HuH-7.5 (cell line): ENCODE measurements around the gene SMDT1.
"Not testable (repeated sequence)": the region's sequence is repeated elsewhere in the genome, so short reads cannot be mapped to it uniquely, and the experiment has no call there.

Experiments used
- DNase-seq: peaks from one replicate; pipeline ENCODE4 v3.0.0; 2011; ENCODE audit warnings: low spot score

SMDT1 gene

GRCh38 chr22:42111798-42112197 is 32.3 kb downstream of the SMDT1 start:
- no peak for DNase-seq

DNA sequence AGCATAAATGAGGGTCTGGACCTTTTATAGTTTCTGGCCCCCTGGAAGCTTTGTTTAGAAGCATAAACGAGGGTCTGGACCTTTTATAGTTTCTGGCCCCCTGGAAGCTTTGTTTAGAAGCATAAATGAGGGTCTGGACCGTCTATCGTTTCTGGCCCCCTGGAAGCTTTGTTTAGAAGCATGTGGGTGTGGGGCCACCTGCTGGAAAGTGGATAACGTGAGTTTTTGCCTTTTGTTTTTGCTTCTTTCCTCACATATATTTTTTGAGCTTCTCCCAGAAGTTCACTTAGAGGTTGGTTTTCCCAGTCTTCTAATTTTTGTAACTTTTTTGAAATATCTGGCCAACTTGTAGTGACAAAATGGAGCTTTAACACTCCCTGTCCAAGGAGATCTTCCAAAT is 33.3 kb downstream of the SMDT1 start:
- not testable (repeated sequence) for DNase-seq

DNA sequence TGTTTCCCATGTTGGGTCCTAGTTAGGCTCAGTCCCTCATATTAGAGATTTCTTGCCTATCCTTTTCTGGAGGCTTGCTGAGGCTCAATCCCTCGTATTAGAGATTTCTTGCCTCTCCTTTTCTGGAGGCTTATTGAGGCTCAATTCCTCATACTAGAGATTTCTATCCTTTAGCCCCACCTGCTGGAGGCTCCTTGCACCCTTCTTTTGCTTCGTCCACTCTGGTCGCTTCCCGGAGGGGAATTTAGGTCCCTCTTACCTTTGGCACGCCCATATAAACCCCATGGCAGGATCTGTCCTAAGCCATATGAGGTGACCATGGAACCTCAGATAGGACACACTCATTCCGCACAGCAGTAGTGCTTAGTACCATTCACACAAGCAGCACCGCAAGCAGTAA is 35.2 kb downstream of the SMDT1 start:
- DNase-seq, result no peak

GRCh38 chr22:42115420-42115830 is 35.9 kb downstream of the SMDT1 start:
- not testable (repeated sequence) for DNase-seq

- DNase-seq, result no peak
Observed at GRCh38 chr22:42116848-42117424, 37.4 kb downstream of the SMDT1 start.

DNA sequence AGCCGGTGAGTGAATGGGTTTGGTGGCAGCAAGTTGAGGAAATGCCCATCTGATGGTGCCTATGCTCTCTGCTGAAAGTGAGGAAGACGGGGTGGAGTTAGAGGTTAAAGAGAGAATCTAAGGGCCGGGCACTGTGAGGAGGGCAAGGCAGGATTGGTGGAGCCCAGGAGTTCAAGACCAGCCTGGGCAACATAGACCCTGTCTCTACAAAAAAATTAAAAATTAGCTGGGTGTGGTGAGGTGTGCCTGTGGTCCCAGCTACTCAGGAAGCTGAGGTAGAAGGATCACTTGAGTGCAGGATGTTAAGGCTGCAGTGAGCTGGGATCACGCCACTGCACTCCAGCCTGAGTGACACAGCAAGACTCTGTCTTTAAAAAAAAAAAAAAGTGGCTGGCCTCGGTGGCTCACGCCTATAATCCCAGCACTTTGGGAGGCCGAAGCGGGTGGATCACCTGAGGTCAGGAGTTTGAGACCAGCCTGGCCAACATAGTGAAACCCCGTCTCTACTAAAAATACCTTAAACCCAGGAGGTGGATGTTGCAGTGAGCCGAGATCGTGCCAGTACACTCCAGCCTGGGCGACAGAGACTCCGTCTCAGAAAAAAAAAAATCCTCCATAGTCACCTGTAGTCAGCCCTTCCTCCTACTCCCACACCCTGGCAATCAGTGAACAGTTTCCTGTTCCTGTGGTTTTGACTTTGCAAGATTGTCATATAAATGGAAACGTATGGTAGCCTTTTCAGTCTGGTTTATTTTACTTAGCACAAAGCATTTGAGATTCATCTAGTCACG is 40.9 kb downstream of the SMDT1 start:
- DNase-seq, result not testable (repeated sequence)

GRCh38 chr22:42123529-42123928 is 44.0 kb downstream of the SMDT1 start:
- not testable (repeated sequence) for DNase-seq

DNA sequence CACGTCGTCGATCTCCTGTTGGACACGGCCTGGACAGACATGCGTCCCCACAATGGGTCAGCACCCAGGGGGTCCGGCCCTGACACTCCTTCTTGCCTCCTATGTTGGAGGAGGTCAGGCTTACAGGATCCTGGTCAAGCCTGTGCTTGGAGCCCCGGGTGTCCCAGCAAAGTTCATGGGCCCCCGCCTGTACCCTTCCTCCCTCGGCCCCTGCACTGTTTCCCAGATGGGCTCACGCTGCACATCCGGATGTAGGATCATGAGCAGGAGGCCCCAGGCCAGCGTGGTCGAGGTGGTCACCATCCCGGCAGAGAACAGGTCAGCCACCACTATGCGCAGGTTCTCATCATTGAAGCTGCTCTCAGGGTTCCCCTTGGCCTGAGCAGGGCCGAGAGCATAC is 48.1 kb downstream of the SMDT1 start:
- no peak for DNase-seq

DNA sequence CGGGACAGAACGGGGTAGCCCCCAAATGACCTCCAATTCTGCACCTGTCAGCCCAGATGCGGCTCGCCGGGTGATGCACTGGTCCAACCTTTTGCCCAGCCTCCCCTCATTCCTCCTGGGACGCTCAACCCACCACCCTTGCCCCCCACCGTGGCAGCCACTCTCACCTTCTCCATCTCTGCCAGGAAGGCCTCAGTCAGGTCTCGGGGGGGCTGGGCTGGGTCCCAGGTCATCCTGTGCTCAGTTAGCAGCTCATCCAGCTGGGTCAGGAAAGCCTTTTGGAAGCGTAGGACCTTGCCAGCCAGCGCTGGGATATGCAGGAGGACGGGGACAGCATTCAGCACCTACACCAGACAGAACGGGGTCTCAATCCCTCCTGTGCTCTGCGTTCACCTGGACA is 48.5 kb downstream of the SMDT1 start:
- not testable (repeated sequence) for DNase-seq

GRCh38 chr22:42128776-42129694 is 49.5 kb downstream of the SMDT1 start:
- not testable (repeated sequence) for DNase-seq

- DNase-seq, result not testable (repeated sequence)
Observed at GRCh38 chr22:42130182-42130581, 50.7 kb downstream of the SMDT1 start.

DNA sequence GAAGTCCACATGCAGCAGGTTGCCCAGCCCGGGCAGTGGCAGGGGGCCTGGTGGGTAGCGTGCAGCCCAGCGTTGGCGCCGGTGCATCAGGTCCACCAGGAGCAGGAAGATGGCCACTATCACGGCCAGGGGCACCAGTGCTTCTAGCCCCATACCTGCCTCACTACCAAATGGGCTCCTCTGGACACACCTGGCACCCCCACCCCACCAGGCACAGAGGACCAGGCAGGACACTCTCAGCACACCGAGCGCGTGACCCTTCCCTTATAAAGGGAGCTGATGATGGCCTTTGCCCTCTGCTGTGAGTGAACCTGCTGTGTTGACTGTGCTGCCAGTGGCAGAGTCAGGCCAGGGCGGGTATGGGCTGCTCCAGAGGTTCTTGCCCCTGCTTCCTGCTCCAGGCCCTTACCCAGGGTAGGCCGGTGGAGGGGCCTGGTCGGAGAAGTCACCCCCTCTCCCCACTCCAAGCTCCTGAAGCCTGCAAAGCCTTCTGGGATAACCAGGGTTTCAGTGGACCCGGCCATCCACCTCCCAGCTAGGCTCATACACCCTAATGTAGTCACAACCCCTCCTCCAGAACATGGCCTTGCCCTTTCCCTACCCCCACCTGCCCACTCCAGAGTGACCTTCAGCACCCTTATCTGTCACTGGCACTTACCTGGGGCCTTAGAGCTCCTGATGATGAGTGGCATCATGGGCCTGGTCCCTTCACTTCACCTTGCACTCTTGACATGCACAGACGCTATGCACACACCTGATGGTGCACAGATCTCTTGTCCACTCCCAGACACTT is 51.3 kb downstream of the SMDT1 start, which contains the start of gene CYP2D6:
Gene CYP2D6, minus strand, starts transcription at position 172 of the 793 bp plus-strand sequence. Its CDS starts 19 bp downstream, at position 153.
- not testable (repeated sequence) for DNase-seq

GRCh38 chr22:42131562-42131961 is 52.1 kb downstream of the SMDT1 start:
- DNase-seq, result no peak

DNA sequence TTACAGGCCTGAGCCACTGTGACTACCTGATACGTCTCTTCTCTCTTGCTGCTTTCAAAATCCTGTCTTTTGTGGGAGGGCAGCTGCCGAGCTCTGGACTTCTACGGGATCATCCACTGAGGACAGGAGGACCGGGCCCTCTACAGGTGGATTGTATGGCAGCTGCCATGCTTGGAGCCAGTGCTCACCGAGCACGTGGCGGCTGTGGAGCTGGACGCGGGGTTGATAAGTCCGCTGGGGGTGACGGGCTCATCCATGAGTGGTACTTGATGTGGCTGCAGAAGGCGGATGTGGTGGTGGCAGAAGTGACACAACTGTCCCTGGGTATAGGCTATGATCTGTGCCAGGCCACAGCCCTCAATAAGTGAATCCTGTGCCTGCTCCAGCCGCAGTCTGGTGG is 53.0 kb downstream of the SMDT1 start:
- no peak for DNase-seq
